Measurements from ENCODE around the gene C5orf46. TPM values are rescaled to one million over a fixed set of nuclear protein-coding genes. Genes with fewer than 3 reads are reported as not detected.

C5orf46 gene
- total RNA-seq, 1 donor, result 0.43 TPM

- no peak for DNase-seq (ENCODE audit: low read depth)
- H3K4me3 ChIP-seq (ENCODE audit: low read depth, low read length), result no peak overlapping the region
- TF ChIP-seq CTCF (IDR thresholded peaks at IDR 0.05; ENCODE audit: insufficient read depth, low read depth, low read length), result no peak
Observed at GRCh38 chr5:147895864-147896263, 10.5 kb downstream of the C5orf46 start.

GRCh38 chr5:147893820-147894219 is 12.5 kb downstream of the C5orf46 start:
- no peak overlapping the region for H3K4me3 ChIP-seq (ENCODE audit: low read depth, low read length)
- TF ChIP-seq CTCF (IDR thresholded peaks at IDR 0.05; ENCODE audit: insufficient read depth, low read depth, low read length), result no peak
- DNase-seq (ENCODE audit: low read depth), result no peak

DNA sequence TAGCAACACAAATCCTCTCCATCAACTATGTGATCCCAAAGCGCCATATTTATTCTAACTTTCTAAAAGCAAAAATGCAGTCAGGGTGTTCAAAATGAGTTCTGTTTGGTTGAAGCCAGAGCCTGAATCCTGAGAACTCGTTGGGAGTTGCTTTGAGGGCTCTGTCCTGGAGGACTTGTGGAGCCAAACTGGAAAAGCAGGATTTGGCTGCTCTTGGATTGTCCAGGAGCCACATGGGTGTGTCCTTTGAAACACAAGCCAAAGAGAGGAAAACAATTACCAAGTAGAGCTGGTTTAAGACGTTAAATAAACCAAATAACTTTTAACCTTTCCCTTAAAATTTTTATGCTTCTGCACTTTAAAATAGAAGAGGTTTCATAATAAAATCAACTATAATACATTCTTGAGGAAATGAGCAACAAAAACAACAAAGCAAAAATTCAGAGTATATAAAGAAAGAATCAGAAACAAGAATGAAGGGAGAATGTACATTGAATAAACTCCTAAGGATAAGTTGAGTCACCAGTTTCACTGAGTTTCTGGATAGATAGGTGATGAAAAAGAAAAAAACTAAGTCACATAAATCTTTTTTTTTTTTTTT is 13.5 kb downstream of the C5orf46 start:
- no peak overlapping the region for H3K4me3 ChIP-seq (ENCODE audit: low read depth, low read length)
- peak; percentile 4 for DNase-seq (ENCODE audit: low read depth)
- no peak for TF ChIP-seq CTCF (IDR thresholded peaks at IDR 0.05; ENCODE audit: insufficient read depth, low read depth, low read length)

- H3K4me3 ChIP-seq (ENCODE audit: low read depth, low read length), result no peak overlapping the region
- DNase-seq (ENCODE audit: low read depth), result no peak
- TF ChIP-seq CTCF (IDR thresholded peaks at IDR 0.05; ENCODE audit: insufficient read depth, low read depth, low read length), result no peak
Observed at GRCh38 chr5:147887930-147888329, 18.4 kb downstream of the C5orf46 start.

DNA sequence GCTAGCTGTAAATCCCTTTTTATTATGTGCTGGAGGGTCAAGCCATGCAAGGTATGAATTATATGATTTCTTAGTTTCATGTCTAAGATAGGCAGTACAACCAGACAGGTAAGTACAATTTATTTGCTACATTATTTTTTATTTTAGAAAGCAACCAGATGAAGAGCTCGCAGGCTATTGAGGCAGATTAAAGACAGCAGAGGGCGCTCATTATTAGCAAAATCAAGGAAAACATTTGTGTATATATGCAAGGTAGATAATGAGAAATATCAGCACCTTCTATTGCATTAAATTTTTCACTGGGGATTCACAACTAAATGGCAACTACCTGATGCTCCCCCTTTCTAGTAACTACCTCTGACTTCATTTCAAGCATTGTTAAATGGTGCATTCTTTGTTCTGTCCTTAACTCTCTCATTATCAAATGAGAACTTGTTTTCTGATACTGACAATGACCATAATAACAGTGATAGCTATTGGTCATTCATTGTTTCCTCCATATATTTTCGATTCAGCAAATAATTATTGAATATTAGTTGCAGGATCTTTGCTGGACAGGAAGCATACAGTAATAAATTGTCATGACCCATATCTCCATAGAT is 19.2 kb downstream of the C5orf46 start:
- peak; percentile 59 for TF ChIP-seq CTCF (IDR thresholded peaks at IDR 0.05; ENCODE audit: insufficient read depth, low read depth, low read length)
- no peak overlapping the region for H3K4me3 ChIP-seq (ENCODE audit: low read depth, low read length)
- peak; percentile 46 for DNase-seq (ENCODE audit: low read depth)

DNA sequence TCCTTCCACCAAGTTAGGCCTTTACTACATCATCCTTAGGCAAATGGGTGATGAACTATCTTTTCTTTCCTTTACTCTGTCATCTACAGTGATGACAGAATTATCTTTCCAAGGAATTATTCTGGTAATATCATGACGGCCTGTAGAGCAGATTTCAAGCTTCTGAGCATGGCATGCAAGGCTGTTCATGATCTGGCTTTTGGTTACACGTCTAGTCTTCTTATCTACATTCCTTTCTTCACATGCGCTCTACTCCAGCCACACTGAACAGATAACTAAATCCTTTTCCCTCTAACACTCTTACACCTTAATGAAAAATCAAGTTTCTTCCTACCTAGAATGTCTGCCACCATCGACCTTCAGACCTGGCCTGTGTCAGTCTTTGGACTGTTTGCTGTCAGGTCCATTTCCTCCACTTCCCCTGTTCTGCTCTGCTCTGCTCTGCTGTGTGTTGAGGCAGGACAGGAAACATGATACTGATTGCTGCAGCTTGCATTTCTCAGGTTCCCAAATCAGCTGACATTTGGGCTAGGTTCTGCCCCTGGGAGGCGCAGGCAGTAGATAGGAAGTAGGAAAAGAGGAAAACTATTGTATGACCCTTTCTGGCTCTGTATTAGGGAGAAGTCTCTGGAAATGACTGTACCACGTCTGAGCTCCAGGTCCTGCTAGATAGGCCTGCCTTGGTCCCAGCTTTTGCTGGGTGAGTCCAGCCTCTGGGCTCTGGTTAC is 23.6 kb downstream of the C5orf46 start:
- no peak for DNase-seq (ENCODE audit: low read depth)
- no peak overlapping the region for H3K4me3 ChIP-seq (ENCODE audit: low read depth, low read length)
- no peak for TF ChIP-seq CTCF (IDR thresholded peaks at IDR 0.05; ENCODE audit: insufficient read depth, low read depth, low read length)

Data from fibroblast of villous mesenchyme (primary cell).